Activated naive CD4-positive, alpha-beta T cell treated with anti-CD3 and anti-CD28 coated beads for 36 hours (primary cell): ENCODE measurements around the gene ANXA10. TPM values are rescaled to one million over a fixed set of nuclear protein-coding genes. Genes with fewer than 3 reads are reported as not detected.
"Not testable (repeated sequence)": the region's sequence is repeated elsewhere in the genome, so short reads cannot be mapped to it uniquely, and the experiment has no call there.

ENCODE experiments used
- CTCF ChIA-PET: fragments of 350-600 bp; sonication (Branson Sonifier 250); formaldehyde crosslinking; loops from one replicate; lab custom pipeline; 2021; ENCODE audit warnings: antibody characterized with exemption; lab: Charles Lee
- DNase-seq: peaks from one replicate; pipeline ENCODE4 v3.0.0-alpha.2; 2020
- H3K27ac Mint-ChIP-seq: one replicate; pipeline ENCODE4 v1.8.0; 2021; ENCODE audit warnings: mild to moderate bottlenecking, mixed read lengths
- H3K27me3 Mint-ChIP-seq: one replicate; pipeline ENCODE4 v1.8.0; 2021; ENCODE audit warnings: low read depth, mixed read lengths
- H3K36me3 Mint-ChIP-seq: one replicate; pipeline ENCODE4 v1.8.0; 2021; ENCODE audit warnings: low read depth, mixed read lengths
- H3K4me1 Mint-ChIP-seq: one replicate; pipeline ENCODE4 v1.8.0; 2021; ENCODE audit warnings: low read depth, mixed read lengths
- H3K4me3 Mint-ChIP-seq: one replicate; pipeline ENCODE4 v1.8.0; 2021; ENCODE audit warnings: mild to moderate bottlenecking, moderate library complexity, mixed read lengths
- H3K9me3 Mint-ChIP-seq: one replicate; pipeline ENCODE4 v1.8.0; 2021; ENCODE audit warnings: mixed read lengths
- intact Hi-C: fragments of 100-400 bp; cut with micrococcal nuclease; formaldehyde crosslinking; loops from one replicate; pipeline ENCODE4 v1.15.1; 2023
- total RNA-seq, 2 experiments: library from RNA; stranded (reverse); gene quantifications; one replicate each; pipeline ENCODE4 v1.2.3, GENCODE V29; 2021

Gene ANXA10
- total RNA-seq, 2 experiments from 2014 or later = not detected

GRCh38 chr4:168095776-168096406, 3.6 kb downstream of the ANXA10 start:
- H3K4me3 Mint-ChIP-seq = no peak overlapping the region
- intact Hi-C loops = no loop called here
- DNase-seq = no peak
- no peaks in the 10 kb centered on the region for H3K4me1 Mint-ChIP-seq
- H3K27ac Mint-ChIP-seq = no peak overlapping the region
- H3K9me3 Mint-ChIP-seq = peaks cover 1% of the 10 kb centered on the region
- peaks cover 6% of the 10 kb centered on the region for H3K27me3 Mint-ChIP-seq
- H3K36me3 Mint-ChIP-seq = no peaks in the 10 kb centered on the region
- CTCF ChIA-PET = no interaction called here

DNA sequence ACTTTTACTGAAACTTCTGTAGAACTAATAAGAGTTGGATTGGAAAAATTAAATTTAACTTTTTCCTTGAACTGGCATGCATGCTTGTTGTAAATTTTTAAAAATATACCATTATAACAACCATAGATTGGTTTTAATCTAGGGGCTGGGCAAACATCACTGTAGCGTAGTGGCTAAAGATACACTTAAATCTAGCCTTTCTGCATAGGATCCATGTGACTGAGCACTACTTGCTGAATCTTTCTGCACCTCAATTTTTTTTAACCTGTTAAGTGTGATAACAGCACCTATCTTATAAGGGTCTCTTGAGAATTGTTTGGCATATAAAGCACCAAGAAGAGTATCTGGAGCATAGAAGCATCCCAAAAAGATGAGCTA, 4.1 kb downstream of the ANXA10 start:
- H3K36me3 Mint-ChIP-seq = no peaks in the 10 kb centered on the region
- no peak for DNase-seq
- no peak overlapping the region for H3K4me3 Mint-ChIP-seq
- no peak overlapping the region for H3K27ac Mint-ChIP-seq
- intact Hi-C loops = no loop called here
- peaks cover 6% of the 10 kb centered on the region for H3K27me3 Mint-ChIP-seq
- CTCF ChIA-PET = no interaction called here
- peaks cover 1% of the 10 kb centered on the region for H3K9me3 Mint-ChIP-seq
- no peaks in the 10 kb centered on the region for H3K4me1 Mint-ChIP-seq

DNA sequence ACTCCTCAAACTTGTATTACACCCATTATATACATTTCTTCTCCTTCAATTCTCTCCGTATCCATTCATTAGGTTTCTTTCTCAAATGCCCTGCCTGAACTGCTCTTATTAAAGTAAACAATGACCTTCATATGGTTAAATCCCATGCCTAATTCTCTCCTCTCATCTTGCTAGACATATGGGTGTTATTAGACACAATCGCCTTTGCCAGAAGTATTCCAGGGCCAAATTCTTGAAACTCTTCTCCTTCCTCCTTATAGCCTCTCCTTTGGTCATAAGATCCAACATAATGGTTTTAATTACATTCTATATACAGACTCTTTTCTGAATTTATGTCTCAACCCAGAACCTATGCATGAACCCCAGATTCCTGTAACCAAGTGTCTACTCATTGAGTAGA, 4.8 kb downstream of the ANXA10 start:
- Mint-ChIP-seq H3K27ac (no peak overlapping the region), H3K4me3 (no peak overlapping the region), H3K9me3 (peaks cover 1% of the 10 kb centered on the region), H3K27me3 (peaks cover 6% of the 10 kb centered on the region), H3K36me3 (no peaks in the 10 kb centered on the region), H3K4me1 (no peaks in the 10 kb centered on the region)
- intact Hi-C loops = no loop called here
- DNase-seq = no peak
- CTCF ChIA-PET = no interaction called here

DNA sequence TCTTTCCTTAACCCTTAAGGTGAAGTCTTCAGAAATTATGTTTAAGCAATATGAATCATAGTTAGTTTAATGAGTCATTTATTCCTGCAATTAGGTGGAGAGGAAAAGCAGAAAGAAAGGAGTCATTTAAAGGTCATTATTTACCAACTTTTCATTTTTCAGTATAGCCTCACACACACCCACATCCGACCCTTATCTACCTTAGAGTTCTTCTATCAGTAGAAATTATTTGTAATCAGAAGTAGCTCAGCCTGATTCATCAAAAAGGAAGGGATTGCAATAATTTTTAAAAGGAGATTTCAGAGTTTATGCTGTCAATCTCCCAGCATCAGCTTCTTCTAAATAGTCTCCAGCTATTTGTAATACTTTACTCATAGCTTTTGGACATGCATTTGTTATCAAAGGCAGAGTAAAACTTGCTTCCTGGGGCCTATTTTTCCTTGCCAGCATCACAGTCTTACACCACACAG, 5.9 kb downstream of the ANXA10 start:
- Mint-ChIP-seq H3K27me3 (peaks cover 6% of the 10 kb centered on the region), H3K9me3 (peaks cover 1% of the 10 kb centered on the region), H3K27ac (no peak overlapping the region), H3K4me1 (no peaks in the 10 kb centered on the region), H3K4me3 (no peak overlapping the region), H3K36me3 (no peaks in the 10 kb centered on the region)
- intact Hi-C loops = no loop called here
- CTCF ChIA-PET = no interaction called here
- DNase-seq = no peak

GRCh38 chr4:168099195-168099594, 6.9 kb downstream of the ANXA10 start:
- no peaks in the 10 kb centered on the region for H3K36me3 Mint-ChIP-seq
- intact Hi-C loops = no loop called here
- H3K27ac Mint-ChIP-seq = no peak overlapping the region
- H3K9me3 Mint-ChIP-seq = peaks cover 1% of the 10 kb centered on the region
- H3K27me3 Mint-ChIP-seq = peaks cover 6% of the 10 kb centered on the region
- no peak for DNase-seq
- H3K4me1 Mint-ChIP-seq = no peaks in the 10 kb centered on the region
- CTCF ChIA-PET = no interaction called here
- H3K4me3 Mint-ChIP-seq = no peak overlapping the region

GRCh38 chr4:168101026-168101425, 8.7 kb downstream of the ANXA10 start:
- no peaks in the 10 kb centered on the region for H3K4me1 Mint-ChIP-seq
- CTCF ChIA-PET = no interaction called here
- DNase-seq = no peak
- no peak overlapping the region for H3K27ac Mint-ChIP-seq
- no peak overlapping the region for H3K4me3 Mint-ChIP-seq
- H3K9me3 Mint-ChIP-seq = peaks cover 1% of the 10 kb centered on the region
- H3K36me3 Mint-ChIP-seq = no peaks in the 10 kb centered on the region
- intact Hi-C loops = no loop called here
- peaks cover 6% of the 10 kb centered on the region for H3K27me3 Mint-ChIP-seq

DNA sequence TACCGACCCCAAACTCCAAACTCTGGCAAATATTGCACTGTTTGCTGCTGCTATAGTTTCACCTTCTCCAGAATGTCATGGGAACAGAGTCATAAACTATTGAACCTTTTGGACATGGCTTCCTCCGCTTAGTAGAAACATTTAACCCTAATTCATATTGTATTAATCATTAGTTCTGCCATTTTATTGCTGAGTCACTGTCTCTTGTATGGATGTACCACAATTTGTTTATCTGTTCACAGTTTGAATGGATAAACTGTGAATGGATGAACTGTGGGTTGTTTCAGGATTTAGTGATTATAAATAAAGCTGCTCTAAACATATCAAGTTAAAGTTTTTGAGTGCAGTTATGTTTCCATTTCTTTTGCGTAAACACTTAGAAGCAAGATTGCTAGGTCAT, 10.1 kb downstream of the ANXA10 start:
- H3K4me1 Mint-ChIP-seq = no peaks in the 10 kb centered on the region
- H3K27me3 Mint-ChIP-seq = peaks cover 2% of the 10 kb centered on the region
- H3K27ac Mint-ChIP-seq = no peak overlapping the region
- CTCF ChIA-PET = no interaction called here
- H3K4me3 Mint-ChIP-seq = no peak overlapping the region
- intact Hi-C loops = no loop called here
- peaks cover 1% of the 10 kb centered on the region for H3K9me3 Mint-ChIP-seq
- DNase-seq = no peak
- H3K36me3 Mint-ChIP-seq = no peaks in the 10 kb centered on the region

GRCh38 chr4:168109527-168109926, 17.2 kb downstream of the ANXA10 start:
- H3K9me3 Mint-ChIP-seq = no peaks in the 10 kb centered on the region
- H3K4me3 Mint-ChIP-seq = no peak overlapping the region
- no peaks in the 10 kb centered on the region for H3K36me3 Mint-ChIP-seq
- H3K27ac Mint-ChIP-seq = no peak overlapping the region
- H3K4me1 Mint-ChIP-seq = no peaks in the 10 kb centered on the region
- CTCF ChIA-PET = interaction anchor here (0.6 kb wide), 1 partner anchor 551 kb away, joined by 4 read pairs; no protein-coding TSS in a partner anchor
- intact Hi-C loops = no loop called here
- peaks cover 2% of the 10 kb centered on the region for H3K27me3 Mint-ChIP-seq
- no peak for DNase-seq

GRCh38 chr4:168113059-168113458, 20.7 kb downstream of the ANXA10 start:
- H3K4me1 Mint-ChIP-seq, intact Hi-C loops, H3K9me3 Mint-ChIP-seq, H3K27ac Mint-ChIP-seq, H3K36me3 Mint-ChIP-seq, H3K27me3 Mint-ChIP-seq, CTCF ChIA-PET, DNase-seq, H3K4me3 Mint-ChIP-seq: not testable (repeated sequence)

GRCh38 chr4:168118116-168118655, 25.8 kb downstream of the ANXA10 start:
- no peak overlapping the region for H3K4me3 Mint-ChIP-seq
- peaks cover 5% of the 10 kb centered on the region for H3K27me3 Mint-ChIP-seq
- intact Hi-C loops = no loop called here
- no peak overlapping the region for H3K27ac Mint-ChIP-seq
- no peak for DNase-seq
- H3K4me1 Mint-ChIP-seq = no peaks in the 10 kb centered on the region
- CTCF ChIA-PET = no interaction called here
- H3K36me3 Mint-ChIP-seq = no peaks in the 10 kb centered on the region
- H3K9me3 Mint-ChIP-seq = no peaks in the 10 kb centered on the region

- CTCF ChIA-PET = interaction anchor here (1.2 kb wide), 1 partner anchor 35 kb away, joined by 3 read pairs; no protein-coding TSS in a partner anchor
- Mint-ChIP-seq H3K27ac (no peak overlapping the region), H3K27me3 (peaks cover 6% of the 10 kb centered on the region), H3K36me3 (no peaks in the 10 kb centered on the region), H3K4me1 (no peaks in the 10 kb centered on the region), H3K4me3 (no peak overlapping the region), H3K9me3 (no peaks in the 10 kb centered on the region)
- no peak for DNase-seq
- intact Hi-C loops = no loop called here
Observed at GRCh38 chr4:168119100-168119499, 26.8 kb downstream of the ANXA10 start.

DNA sequence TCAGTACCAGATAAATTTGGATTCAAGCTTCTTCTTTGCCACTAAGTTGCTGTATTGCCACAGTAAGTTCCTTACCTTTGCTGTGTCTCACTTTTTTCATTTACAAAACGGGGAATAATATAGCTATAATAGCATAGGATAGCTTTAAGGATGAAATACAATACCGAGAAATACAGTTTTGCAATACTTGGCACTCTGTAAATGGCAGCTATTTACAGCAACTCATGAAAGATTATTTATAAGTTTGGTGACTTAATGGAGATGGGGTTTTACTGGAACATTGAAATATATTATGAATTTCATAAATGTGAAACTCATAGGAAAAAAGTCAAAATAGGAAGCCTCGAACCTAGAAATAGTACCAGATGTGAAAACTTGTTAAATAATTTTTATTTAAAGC, 27.6 kb downstream of the ANXA10 start:
- Mint-ChIP-seq H3K27me3 (peaks cover 7% of the 10 kb centered on the region), H3K9me3 (no peaks in the 10 kb centered on the region), H3K4me3 (no peak overlapping the region), H3K27ac (no peak overlapping the region), H3K36me3 (no peaks in the 10 kb centered on the region), H3K4me1 (no peaks in the 10 kb centered on the region)
- intact Hi-C loops = no loop called here
- DNase-seq = no peak
- CTCF ChIA-PET = interaction anchor here (1.2 kb wide), 1 partner anchor 34 kb away, joined by 3 read pairs; no protein-coding TSS in a partner anchor

GRCh38 chr4:168120811-168121210, 28.5 kb downstream of the ANXA10 start:
- DNase-seq = no peak
- Mint-ChIP-seq H3K36me3 (no peaks in the 10 kb centered on the region), H3K27ac (no peak overlapping the region), H3K9me3 (no peaks in the 10 kb centered on the region), H3K4me1 (no peaks in the 10 kb centered on the region), H3K4me3 (no peak overlapping the region), H3K27me3 (peaks cover 7% of the 10 kb centered on the region)
- CTCF ChIA-PET = no interaction called here
- intact Hi-C loops = no loop called here
